ENCODE measurements around the gene SLCO2B1. TPM values are rescaled to one million over a fixed set of nuclear protein-coding genes. Genes with fewer than 3 reads are reported as not detected.

The SLCO2B1 gene
- total RNA-seq, 1 experiment from 2014 or later = 0.07 TPM

GRCh38 chr11:75200531-75200930 lies 49.6 kb downstream of the SLCO2B1 start:
- DNase-seq = no peak
- H3K27me3 ChIP-seq (ENCODE audit: control insufficient read depth, insufficient read depth, low read length) = no peaks in the 10 kb centered on the region
- no peak overlapping the region for H3K4me3 ChIP-seq (ENCODE audit: insufficient read depth, low read depth, low read length)
- H3K36me3 ChIP-seq (replicated peaks; ENCODE audit: control insufficient read depth, insufficient read depth, low read length) = no peaks in the 10 kb centered on the region

- DNase-seq = peak; percentile 55
Observed at GRCh38 chr11:75201771-75202170, 50.9 kb downstream of the SLCO2B1 start.

GRCh38 chr11:75202195-75202594 lies 51.3 kb downstream of the SLCO2B1 start:
- DNase-seq = peak; percentile 32
- H3K36me3 ChIP-seq (replicated peaks; ENCODE audit: control insufficient read depth, insufficient read depth, low read length) = no peaks in the 10 kb centered on the region
- H3K27me3 ChIP-seq (ENCODE audit: control insufficient read depth, insufficient read depth, low read length) = no peaks in the 10 kb centered on the region
- no peak overlapping the region for H3K4me3 ChIP-seq (ENCODE audit: insufficient read depth, low read depth, low read length)

More at GRCh38 chr11:75201771-75202170, 50.9 kb downstream of the SLCO2B1 start:
- no peaks in the 10 kb centered on the region for H3K36me3 ChIP-seq (replicated peaks; ENCODE audit: control insufficient read depth, insufficient read depth, low read length)
- H3K4me3 ChIP-seq (ENCODE audit: insufficient read depth, low read depth, low read length) = no peak overlapping the region
- no peaks in the 10 kb centered on the region for H3K27me3 ChIP-seq (ENCODE audit: control insufficient read depth, insufficient read depth, low read length)

GRCh38 chr11:75203138-75203537 lies 52.2 kb downstream of the SLCO2B1 start:
- H3K27me3 ChIP-seq (ENCODE audit: control insufficient read depth, insufficient read depth, low read length) = no peaks in the 10 kb centered on the region
- DNase-seq = no peak
- H3K4me3 ChIP-seq (ENCODE audit: insufficient read depth, low read depth, low read length) = no peak overlapping the region

GRCh38 chr11:75203641-75204011 lies 52.7 kb downstream of the SLCO2B1 start:
- no peak overlapping the region for H3K4me3 ChIP-seq (ENCODE audit: insufficient read depth, low read depth, low read length)
- no peak for DNase-seq
- no peaks in the 10 kb centered on the region for H3K27me3 ChIP-seq (ENCODE audit: control insufficient read depth, insufficient read depth, low read length)
- no peaks in the 10 kb centered on the region for H3K36me3 ChIP-seq (replicated peaks; ENCODE audit: control insufficient read depth, insufficient read depth, low read length)

More at GRCh38 chr11:75203138-75203537, 52.2 kb downstream of the SLCO2B1 start:
- H3K36me3 ChIP-seq (replicated peaks; ENCODE audit: control insufficient read depth, insufficient read depth, low read length) = no peaks in the 10 kb centered on the region

- H3K36me3 ChIP-seq (replicated peaks; ENCODE audit: control insufficient read depth, insufficient read depth, low read length) = no peaks in the 10 kb centered on the region
- no peaks in the 10 kb centered on the region for H3K27me3 ChIP-seq (ENCODE audit: control insufficient read depth, insufficient read depth, low read length)
- H3K4me3 ChIP-seq (ENCODE audit: insufficient read depth, low read depth, low read length) = no peak overlapping the region
- no peak for DNase-seq
Observed at GRCh38 chr11:75204012-75204674, 53.2 kb downstream of the SLCO2B1 start.

- Histone ChIP-seq H3K27me3 (ENCODE audit: control insufficient read depth, insufficient read depth, low read length) (no peaks in the 10 kb centered on the region), H3K4me3 (ENCODE audit: insufficient read depth, low read depth, low read length) (no peak overlapping the region), H3K36me3 (replicated peaks; ENCODE audit: control insufficient read depth, insufficient read depth, low read length) (no peaks in the 10 kb centered on the region)
- peak; percentile 95 for DNase-seq
Observed at GRCh38 chr11:75204685-75205563, 54.0 kb downstream of the SLCO2B1 start.

- no peak for DNase-seq
- Histone ChIP-seq H3K4me3 (ENCODE audit: insufficient read depth, low read depth, low read length) (no peak overlapping the region), H3K36me3 (replicated peaks; ENCODE audit: control insufficient read depth, insufficient read depth, low read length) (no peaks in the 10 kb centered on the region), H3K27me3 (ENCODE audit: control insufficient read depth, insufficient read depth, low read length) (no peaks in the 10 kb centered on the region)
Observed at GRCh38 chr11:75205564-75206020, 54.7 kb downstream of the SLCO2B1 start.

- DNase-seq = no peak
- Histone ChIP-seq H3K27me3 (ENCODE audit: control insufficient read depth, insufficient read depth, low read length) (no peaks in the 10 kb centered on the region; the same call in 1 of the 2 replicates), H3K4me3 (ENCODE audit: insufficient read depth, low read depth, low read length) (no peak overlapping the region), H3K36me3 (replicated peaks; ENCODE audit: control insufficient read depth, insufficient read depth, low read length) (no peaks in the 10 kb centered on the region)
Observed at GRCh38 chr11:75208446-75208845, 57.5 kb downstream of the SLCO2B1 start.

GRCh38 chr11:75212411-75212810 lies 61.5 kb downstream of the SLCO2B1 start:
- Histone ChIP-seq H3K4me3 (ENCODE audit: insufficient read depth, low read depth, low read length) (no peak overlapping the region), H3K27me3 (ENCODE audit: control insufficient read depth, insufficient read depth, low read length) (peaks cover 1% of the 10 kb centered on the region; the same call in 1 of the 2 replicates), H3K36me3 (replicated peaks; ENCODE audit: control insufficient read depth, insufficient read depth, low read length) (no peaks in the 10 kb centered on the region)
- DNase-seq = no peak

- Histone ChIP-seq H3K27me3 (ENCODE audit: control insufficient read depth, insufficient read depth, low read length) (peaks cover 3% of the 10 kb centered on the region; the same call in 1 of the 2 replicates), H3K4me3 (ENCODE audit: insufficient read depth, low read depth, low read length) (no peak overlapping the region), H3K36me3 (replicated peaks; ENCODE audit: control insufficient read depth, insufficient read depth, low read length) (no peaks in the 10 kb centered on the region)
- DNase-seq = peak; percentile 89
Observed at GRCh38 chr11:75214411-75214821, 63.5 kb downstream of the SLCO2B1 start.

GRCh38 chr11:75214843-75215242 lies 63.9 kb downstream of the SLCO2B1 start:
- no peak overlapping the region for H3K4me3 ChIP-seq (ENCODE audit: insufficient read depth, low read depth, low read length)
- no peak for DNase-seq
- no peaks in the 10 kb centered on the region for H3K36me3 ChIP-seq (replicated peaks; ENCODE audit: control insufficient read depth, insufficient read depth, low read length)
- H3K27me3 ChIP-seq (ENCODE audit: control insufficient read depth, insufficient read depth, low read length) = peaks cover 3% of the 10 kb centered on the region; the same call in 1 of the 2 replicates

- Histone ChIP-seq H3K36me3 (replicated peaks; ENCODE audit: control insufficient read depth, insufficient read depth, low read length) (no peaks in the 10 kb centered on the region), H3K4me3 (ENCODE audit: insufficient read depth, low read depth, low read length) (no peak overlapping the region), H3K27me3 (ENCODE audit: control insufficient read depth, insufficient read depth, low read length) (peaks cover 3% of the 10 kb centered on the region; the same call in 1 of the 2 replicates)
- no peak for DNase-seq
Observed at GRCh38 chr11:75219869-75220268, 69.0 kb downstream of the SLCO2B1 start.

GRCh38 chr11:75223954-75224643 lies 73.2 kb downstream of the SLCO2B1 start:
- Histone ChIP-seq H3K36me3 (replicated peaks; ENCODE audit: control insufficient read depth, insufficient read depth, low read length) (no peaks in the 10 kb centered on the region), H3K27me3 (ENCODE audit: control insufficient read depth, insufficient read depth, low read length) (peaks cover under 1% of the 10 kb centered on the region; the same call in 1 of the 2 replicates), H3K4me3 (ENCODE audit: insufficient read depth, low read depth, low read length) (no peak overlapping the region)
- peak; percentile 56 for DNase-seq
